ENCODE data around the gene SPACA7.

DNA sequence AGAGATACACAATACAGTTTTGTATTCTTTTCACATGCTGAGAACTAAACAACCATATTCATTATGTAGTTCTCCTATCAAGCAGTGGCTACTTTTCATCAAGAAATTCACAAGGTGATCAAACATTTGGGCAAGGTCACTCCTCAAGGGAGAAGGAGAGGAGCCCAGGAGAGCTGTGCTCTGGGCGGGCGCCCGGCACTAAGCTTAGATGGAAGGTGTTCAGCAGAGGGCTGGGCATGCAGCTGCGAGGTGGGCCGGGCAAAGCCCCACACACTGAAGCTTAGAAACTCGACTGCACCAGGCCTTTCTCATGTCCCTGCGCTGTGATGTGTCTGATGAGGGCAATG lies 30.4 kb upstream of the SPACA7 start:
- TF ChIP-seq, protein P1, sequence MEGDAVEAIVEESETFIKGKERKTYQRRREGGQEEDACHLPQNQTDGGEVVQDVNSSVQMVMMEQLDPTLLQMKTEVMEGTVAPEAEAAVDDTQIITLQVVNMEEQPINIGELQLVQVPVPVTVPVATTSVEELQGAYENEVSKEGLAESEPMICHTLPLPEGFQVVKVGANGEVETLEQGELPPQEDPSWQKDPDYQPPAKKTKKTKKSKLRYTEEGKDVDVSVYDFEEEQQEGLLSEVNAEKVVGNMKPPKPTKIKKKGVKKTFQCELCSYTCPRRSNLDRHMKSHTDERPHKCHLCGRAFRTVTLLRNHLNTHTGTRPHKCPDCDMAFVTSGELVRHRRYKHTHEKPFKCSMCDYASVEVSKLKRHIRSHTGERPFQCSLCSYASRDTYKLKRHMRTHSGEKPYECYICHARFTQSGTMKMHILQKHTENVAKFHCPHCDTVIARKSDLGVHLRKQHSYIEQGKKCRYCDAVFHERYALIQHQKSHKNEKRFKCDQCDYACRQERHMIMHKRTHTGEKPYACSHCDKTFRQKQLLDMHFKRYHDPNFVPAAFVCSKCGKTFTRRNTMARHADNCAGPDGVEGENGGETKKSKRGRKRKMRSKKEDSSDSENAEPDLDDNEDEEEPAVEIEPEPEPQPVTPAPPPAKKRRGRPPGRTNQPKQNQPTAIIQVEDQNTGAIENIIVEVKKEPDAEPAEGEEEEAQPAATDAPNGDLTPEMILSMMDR (IDR thresholded peaks at IDR 0.05 in 2 of 3, conservative IDR thresholded peaks at IDR 0.05 in 1 of 3; ENCODE audit: borderline replicate concordance in 1 of 3, insufficient read depth in 1 of 3, low read depth in 2 of 3, low read length in 2 of 3): no peak
- TF ChIP-seq RAD21 (IDR thresholded peaks at IDR 0.05; ENCODE audit: low read depth) (no peak), EZH2 (IDR thresholded peaks at IDR 0.05) (no peak), POLR2A (IDR thresholded peaks at IDR 0.05; ENCODE audit: borderline replicate concordance, extremely low read depth, insufficient read depth, insufficient read length) (no peak), POLR2AphosphoS5 (IDR thresholded peaks at IDR 0.05; ENCODE audit: low read depth, low read length) (no peak), EZH2phosphoT487 (IDR thresholded peaks at IDR 0.05; ENCODE audit: borderline replicate concordance) (no peak), ELF1 (IDR thresholded peaks at IDR 0.05; ENCODE audit: borderline replicate concordance, low read depth) (no peak), YY1 (IDR thresholded peaks at IDR 0.05; ENCODE audit: extremely low read depth, insufficient replicate concordance, low read depth, low read length) (no peak), ZNF274 (IDR thresholded peaks at IDR 0.05; ENCODE audit: low read depth, low read length) (no peak), EGR1 (IDR thresholded peaks at IDR 0.05; ENCODE audit: low read depth) (no peak), SIN3A (IDR thresholded peaks at IDR 0.05; ENCODE audit: low read depth) (no peak)
- TF ChIP-seq, protein P2, sequence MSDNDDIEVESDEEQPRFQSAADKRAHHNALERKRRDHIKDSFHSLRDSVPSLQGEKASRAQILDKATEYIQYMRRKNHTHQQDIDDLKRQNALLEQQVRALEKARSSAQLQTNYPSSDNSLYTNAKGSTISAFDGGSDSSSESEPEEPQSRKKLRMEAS (IDR thresholded peaks at IDR 0.05): no peak
- TF ChIP-seq, protein P3, sequence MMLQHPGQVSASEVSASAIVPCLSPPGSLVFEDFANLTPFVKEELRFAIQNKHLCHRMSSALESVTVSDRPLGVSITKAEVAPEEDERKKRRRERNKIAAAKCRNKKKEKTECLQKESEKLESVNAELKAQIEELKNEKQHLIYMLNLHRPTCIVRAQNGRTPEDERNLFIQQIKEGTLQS (IDR thresholded peaks at IDR 0.05): no peak
- TF ChIP-seq, protein P4, sequence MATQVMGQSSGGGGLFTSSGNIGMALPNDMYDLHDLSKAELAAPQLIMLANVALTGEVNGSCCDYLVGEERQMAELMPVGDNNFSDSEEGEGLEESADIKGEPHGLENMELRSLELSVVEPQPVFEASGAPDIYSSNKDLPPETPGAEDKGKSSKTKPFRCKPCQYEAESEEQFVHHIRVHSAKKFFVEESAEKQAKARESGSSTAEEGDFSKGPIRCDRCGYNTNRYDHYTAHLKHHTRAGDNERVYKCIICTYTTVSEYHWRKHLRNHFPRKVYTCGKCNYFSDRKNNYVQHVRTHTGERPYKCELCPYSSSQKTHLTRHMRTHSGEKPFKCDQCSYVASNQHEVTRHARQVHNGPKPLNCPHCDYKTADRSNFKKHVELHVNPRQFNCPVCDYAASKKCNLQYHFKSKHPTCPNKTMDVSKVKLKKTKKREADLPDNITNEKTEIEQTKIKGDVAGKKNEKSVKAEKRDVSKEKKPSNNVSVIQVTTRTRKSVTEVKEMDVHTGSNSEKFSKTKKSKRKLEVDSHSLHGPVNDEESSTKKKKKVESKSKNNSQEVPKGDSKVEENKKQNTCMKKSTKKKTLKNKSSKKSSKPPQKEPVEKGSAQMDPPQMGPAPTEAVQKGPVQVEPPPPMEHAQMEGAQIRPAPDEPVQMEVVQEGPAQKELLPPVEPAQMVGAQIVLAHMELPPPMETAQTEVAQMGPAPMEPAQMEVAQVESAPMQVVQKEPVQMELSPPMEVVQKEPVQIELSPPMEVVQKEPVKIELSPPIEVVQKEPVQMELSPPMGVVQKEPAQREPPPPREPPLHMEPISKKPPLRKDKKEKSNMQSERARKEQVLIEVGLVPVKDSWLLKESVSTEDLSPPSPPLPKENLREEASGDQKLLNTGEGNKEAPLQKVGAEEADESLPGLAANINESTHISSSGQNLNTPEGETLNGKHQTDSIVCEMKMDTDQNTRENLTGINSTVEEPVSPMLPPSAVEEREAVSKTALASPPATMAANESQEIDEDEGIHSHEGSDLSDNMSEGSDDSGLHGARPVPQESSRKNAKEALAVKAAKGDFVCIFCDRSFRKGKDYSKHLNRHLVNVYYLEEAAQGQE (IDR thresholded peaks at IDR 0.05; ENCODE audit: low read depth): no peak

Data from HCT116 (cell line).